DLD1 (cell line): ENCODE results near the gene PCBD2.
"Not testable (repeated sequence)": the region's sequence is repeated elsewhere in the genome, so short reads cannot be mapped to it uniquely, and the experiment has no call there.

Experiments used
- in situ Hi-C: cut with HindIII; loops from 2 replicates; pipeline ENCODE4 v1.10.0; 2017; ENCODE audit warnings: low sequenced_read_pairs

The PCBD2 gene

DNA sequence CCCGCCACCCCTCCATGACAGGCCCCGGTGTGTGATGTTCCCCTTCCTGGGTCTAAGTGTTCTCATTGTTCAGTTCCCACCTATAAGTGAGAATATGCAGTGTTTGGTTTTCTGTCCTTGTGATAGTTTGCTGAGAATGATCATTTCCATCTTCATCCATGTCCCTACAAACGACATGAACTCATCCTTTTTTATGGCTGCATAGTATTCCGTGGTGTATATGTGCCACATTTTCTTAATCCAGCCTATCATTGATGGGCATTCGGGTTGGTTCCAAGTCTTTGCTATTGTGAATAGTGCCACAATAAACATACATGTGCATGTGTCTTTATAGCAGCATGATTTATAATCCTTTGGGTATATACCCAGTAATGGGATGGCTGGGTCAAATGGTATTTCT is 93.1 kb downstream of the PCBD2 start:
- in situ Hi-C loops: not testable (repeated sequence)

- in situ Hi-C loops: no loop called here
Measured at GRCh38 chr5:135004376-135004775, 99.4 kb downstream of the PCBD2 start.

- in situ Hi-C loops: no loop called here
Measured at GRCh38 chr5:135005076-135005475, 100.1 kb downstream of the PCBD2 start.

DNA sequence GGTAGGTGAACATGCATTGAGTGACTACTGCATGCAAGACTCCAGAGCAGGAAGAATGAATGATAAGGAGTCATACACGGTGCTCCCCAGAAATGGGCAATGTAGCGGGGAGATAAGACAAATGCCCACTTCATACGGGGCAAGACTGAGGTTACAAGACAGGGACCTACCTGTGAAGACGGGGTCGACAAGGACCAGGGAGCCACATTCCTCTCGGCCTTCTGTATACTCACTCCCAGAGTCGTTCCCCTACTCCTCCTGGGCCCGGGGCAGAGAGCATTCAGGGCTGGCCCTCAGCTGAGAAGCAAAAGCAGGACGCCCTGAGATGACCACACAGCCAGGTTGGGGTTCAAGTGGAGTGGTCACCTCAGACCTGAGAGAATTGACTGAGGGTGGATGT is 102.4 kb downstream of the PCBD2 start:
- in situ Hi-C loops: no loop called here

DNA sequence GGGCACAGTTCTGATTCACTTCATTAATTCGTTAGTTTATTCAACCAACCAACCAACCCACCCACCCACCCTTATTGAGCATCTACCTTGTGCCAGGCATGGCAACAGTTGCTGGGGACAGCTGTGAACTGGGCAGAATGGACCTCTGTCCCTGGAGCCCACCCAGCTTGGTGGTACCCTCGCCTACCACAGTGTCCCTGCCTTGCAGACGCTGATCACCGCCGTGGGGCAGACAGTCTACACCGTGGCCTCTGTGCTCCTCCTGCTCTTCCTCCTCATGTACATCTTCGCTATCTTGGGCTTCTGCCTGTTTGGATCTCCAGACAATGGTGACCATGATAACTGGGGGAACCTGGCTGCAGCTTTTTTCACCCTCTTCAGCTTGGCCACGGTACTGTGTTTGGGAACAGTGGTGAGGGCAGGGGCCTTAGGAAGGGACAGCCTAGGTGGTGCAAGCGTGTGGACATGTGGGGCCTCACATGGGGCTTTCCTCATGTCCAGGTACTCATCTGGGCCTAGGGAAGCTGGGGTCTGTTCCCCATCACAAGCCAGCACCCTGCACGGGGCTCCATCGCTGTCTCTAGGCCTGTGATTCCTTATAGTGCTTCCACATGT is 102.9 kb downstream of the PCBD2 start:
- in situ Hi-C loops: no loop called here

- in situ Hi-C loops: no loop called here
Measured at GRCh38 chr5:135008556-135008955, 103.6 kb downstream of the PCBD2 start.

- in situ Hi-C loops: no loop called here
Measured at GRCh38 chr5:135008981-135009735, 104.2 kb downstream of the PCBD2 start.

DNA sequence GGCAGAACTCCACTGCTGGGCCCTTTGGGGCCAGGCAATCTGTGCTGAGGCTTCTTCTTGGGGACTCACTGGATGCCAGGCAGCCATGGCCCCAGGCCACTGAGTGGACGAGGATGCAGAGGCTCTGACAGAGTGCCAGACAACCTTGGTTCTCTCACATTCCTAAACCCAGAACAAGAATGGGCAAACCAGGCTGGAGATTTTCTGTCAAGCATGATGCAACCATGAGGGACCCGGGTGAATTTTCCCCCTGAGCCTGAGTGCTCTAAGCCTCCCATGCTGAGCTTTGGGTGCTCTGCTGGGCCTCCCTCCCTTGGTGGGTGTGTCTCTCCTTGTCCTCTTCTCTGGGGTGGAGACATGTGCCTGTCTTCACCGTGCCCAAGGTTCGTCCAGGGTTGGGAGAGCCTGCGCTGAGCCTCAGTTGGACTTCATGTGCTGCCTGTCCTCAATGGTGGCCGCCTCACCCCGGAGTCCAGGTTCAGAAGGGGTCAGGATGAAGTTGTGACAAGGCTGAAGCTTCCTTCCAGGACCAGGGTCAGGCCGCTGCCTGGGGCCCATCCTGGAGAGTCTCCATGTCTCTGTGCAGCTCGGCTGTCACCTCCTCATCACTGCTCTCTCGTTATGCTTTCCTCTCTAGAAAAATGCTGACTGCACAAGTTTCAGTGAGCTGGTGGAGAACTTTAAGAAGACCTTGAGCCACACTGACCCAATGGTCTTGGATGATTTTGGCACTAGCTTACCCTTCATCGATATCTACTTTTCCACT is 105.0 kb downstream of the PCBD2 start:
- in situ Hi-C loops: loop anchor here (10.0 kb wide), 1 partner anchor 195 kb away; no protein-coding TSS in a partner anchor

GRCh38 chr5:135010502-135011354 is 105.8 kb downstream of the PCBD2 start:
- in situ Hi-C loops: loop anchor here (10.0 kb wide), 1 partner anchor 194 kb away; no protein-coding TSS in a partner anchor

DNA sequence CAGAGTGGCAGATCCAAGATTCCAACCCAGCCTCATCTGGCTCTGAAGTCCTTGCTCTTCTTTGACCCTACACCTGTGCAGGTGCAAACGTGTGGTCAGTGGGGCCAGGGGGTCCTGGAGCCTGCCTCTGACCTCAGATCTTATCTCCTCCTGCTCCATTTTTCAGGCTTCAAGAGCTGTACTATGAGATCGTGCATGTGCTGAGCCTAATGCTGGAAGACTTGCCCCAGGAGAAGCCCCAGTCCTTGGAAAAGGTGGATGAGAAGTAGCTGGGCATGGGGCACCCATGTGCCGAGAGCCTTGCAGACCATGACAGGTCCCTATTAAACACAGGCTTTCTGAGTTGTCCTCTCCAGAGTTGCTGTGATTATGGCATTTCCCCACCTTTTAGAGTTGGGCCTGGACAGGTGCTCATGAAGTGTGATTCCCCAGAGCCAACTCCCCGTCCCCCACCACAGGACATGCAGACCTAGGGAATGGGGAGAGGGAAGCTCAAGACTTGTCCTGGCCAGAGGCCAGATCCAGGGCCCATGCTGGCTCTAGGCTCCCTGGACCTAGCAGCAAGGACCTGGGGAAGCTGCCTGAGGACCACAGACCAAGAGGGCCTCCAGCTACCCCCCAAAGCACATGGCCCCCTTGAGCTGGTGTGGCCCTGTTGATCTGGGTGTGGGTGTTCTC is 106.6 kb downstream of the PCBD2 start:
- in situ Hi-C loops: loop anchor here (10.0 kb wide), 1 partner anchor 193 kb away; no protein-coding TSS in a partner anchor

GRCh38 chr5:135012033-135012588 is 107.2 kb downstream of the PCBD2 start:
- in situ Hi-C loops: loop anchor here (10.0 kb wide), 1 partner anchor 193 kb away; no protein-coding TSS in a partner anchor
